HepG2 (cell line): ENCODE data around the gene ST3GAL4.

ENCODE experiments used
- JUN ChIP-seq: sonication (generic); formaldehyde crosslinking; IDR thresholded peaks from 2 replicates; pipeline ENCODE4 v1.4.0; 2020; ENCODE audit warnings: mild to moderate bottlenecking, missing genetic modification reagents
- ZFP62 ChIP-seq: sonication (generic); formaldehyde crosslinking; IDR thresholded peaks from 2 replicates; pipeline ENCODE4 v1.4.0; 2020; ENCODE audit warnings: missing genetic modification reagents
- ZNF260 ChIP-seq: sonication (generic); formaldehyde crosslinking; IDR thresholded peaks from 2 replicates; pipeline ENCODE4 v1.4.0; 2020; ENCODE audit warnings: missing genetic modification reagents, low read depth, mild to moderate bottlenecking, borderline replicate concordance
- ZNF263 ChIP-seq: sonication (generic); formaldehyde crosslinking; IDR thresholded peaks from 2 replicates; pipeline ENCODE4 v1.4.0; 2020; ENCODE audit warnings: missing genetic modification reagents
- TF ChIP-seq, protein P1 (sequence below): sonication (generic); formaldehyde crosslinking; IDR thresholded peaks from 2 replicates; pipeline ENCODE4 v1.4.0; 2020; ENCODE audit warnings: missing genetic modification reagents, borderline replicate concordance

DNA sequence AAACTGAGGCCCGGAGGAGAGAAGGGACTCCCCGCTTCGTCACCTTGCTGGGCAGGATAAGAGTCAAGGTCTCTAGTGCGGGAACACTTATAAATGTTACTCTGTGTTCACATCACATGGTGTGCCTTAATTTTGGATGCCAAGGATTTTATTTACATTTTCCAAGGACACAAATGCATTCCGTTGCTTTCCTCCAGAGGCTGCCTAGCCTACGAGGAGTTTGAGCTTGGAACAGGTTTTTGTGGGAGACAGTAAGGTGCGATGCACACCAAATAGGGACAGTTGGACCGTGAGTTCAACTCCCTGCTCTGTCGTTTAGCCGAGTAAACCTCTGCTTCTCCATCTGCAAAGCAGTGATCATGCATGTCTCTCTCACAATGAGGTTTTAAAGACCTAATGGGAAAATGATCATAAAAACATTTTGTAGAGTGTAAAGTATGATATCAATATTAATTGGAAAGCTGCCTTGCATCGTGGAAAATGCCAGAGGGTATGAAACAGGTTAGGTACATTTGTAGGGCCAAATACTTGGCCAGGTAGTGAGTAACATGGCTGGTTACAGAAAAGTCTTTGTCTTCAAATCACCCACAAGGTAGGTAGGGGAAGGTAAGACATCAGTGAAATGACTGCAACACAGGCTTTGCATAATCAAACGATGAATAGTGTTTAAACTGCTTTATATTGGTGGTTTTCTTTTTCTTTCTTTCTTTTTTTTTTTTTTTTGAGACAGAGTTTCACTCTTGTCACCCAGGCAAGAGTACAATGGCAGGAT is 61.8 kb downstream of the ST3GAL4 start:
- no peak for TF ChIP-seq ZNF263 (CRISPR knock-in tag)
- TF ChIP-seq ZNF260 (CRISPR knock-in tag), result no peak
- no peak for TF ChIP-seq JUN
- TF ChIP-seq, protein P1, sequence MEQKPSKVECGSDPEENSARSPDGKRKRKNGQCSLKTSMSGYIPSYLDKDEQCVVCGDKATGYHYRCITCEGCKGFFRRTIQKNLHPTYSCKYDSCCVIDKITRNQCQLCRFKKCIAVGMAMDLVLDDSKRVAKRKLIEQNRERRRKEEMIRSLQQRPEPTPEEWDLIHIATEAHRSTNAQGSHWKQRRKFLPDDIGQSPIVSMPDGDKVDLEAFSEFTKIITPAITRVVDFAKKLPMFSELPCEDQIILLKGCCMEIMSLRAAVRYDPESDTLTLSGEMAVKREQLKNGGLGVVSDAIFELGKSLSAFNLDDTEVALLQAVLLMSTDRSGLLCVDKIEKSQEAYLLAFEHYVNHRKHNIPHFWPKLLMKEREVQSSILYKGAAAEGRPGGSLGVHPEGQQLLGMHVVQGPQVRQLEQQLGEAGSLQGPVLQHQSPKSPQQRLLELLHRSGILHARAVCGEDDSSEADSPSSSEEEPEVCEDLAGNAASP (CRISPR knock-in tag), result no peak
- no peak for TF ChIP-seq ZFP62 (CRISPR knock-in tag)
